GM15510 (cell line): ENCODE data around the gene ERMP1.

Experiments
- POLR2A ChIP-seq: IDR thresholded peaks from 3 replicates; pipeline ENCODE4 v1.6.1; 2011; ENCODE audit warnings: borderline replicate concordance; ENCODE audit not compliant: insufficient read length; ENCODE audit errors: extremely low read depth

The ERMP1 gene

GRCh38 chr9:5863092-5863746 lies 30.3 kb upstream of the ERMP1 start:
- no peak for TF ChIP-seq POLR2A

GRCh38 chr9:5858833-5859232 lies 25.9 kb upstream of the ERMP1 start:
- no peak for TF ChIP-seq POLR2A

- no peak for TF ChIP-seq POLR2A
These were observed 25.0 kb upstream of the ERMP1 start for GRCh38 chr9:5857928-5858327.

- no peak for TF ChIP-seq POLR2A
These were observed 21.3 kb upstream of the ERMP1 start for GRCh38 chr9:5854063-5854790.

DNA sequence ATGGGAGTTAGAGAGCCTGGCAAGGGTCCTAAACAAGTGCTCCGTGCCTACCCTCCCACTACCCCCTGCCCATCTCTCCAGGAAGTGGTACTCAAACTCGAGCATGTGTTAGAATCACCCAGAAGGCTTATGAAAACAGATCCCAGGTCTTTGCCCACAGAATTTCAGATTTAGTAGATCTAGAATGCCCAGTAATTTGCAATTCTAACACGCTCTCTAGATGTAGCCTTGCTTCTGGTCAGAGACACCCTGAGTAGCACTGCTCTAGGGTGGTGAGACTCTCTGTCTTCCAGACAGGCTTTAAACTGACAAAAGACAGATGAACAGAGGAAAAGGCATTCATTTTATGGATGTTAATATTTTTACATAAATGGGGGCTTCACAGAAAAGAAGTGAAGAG lies 20.7 kb upstream of the ERMP1 start:
- TF ChIP-seq POLR2A: no peak

DNA sequence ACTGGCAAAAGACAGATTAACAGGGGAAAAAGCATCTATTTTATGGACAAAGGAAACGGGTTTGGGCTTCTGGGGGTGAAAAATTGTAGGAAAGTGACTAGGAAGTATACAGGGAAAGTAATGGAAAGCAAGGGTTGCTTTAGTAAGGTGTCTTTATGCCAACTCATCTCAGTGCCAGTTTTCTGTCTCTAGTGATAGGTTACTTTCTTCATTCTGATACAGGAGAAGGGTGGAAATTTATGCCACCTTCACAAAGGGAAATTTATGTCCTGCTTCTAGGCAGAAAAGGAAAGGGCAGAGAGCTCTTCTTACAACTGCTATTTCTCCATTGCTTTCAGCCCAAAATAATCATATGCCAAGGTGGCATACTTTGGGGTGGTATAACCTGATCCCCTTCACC lies 20.1 kb upstream of the ERMP1 start:
- no peak for TF ChIP-seq POLR2A

DNA sequence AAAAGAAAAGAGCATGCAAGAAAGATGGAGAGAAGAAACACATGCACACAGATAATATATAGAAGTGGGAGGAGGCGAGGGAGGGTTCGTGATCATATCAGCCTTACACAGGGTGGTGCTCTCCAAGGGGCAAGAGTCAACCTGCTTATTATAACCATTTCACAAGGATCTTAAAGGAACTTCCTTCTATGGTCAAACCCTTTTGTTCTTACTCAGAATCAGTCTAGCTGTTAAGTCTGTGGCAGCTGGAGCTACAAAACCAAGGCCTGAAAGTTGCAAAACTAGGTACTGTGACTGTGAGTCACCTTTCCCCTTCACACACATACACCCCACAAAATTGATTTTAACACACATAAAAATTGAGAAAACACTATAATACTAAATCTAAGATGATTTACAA lies 18.5 kb upstream of the ERMP1 start:
- no peak for TF ChIP-seq POLR2A

GRCh38 chr9:5850724-5851122 lies 17.8 kb upstream of the ERMP1 start:
- no peak for TF ChIP-seq POLR2A

GRCh38 chr9:5848372-5848882 lies 15.5 kb upstream of the ERMP1 start:
- TF ChIP-seq POLR2A: no peak

DNA sequence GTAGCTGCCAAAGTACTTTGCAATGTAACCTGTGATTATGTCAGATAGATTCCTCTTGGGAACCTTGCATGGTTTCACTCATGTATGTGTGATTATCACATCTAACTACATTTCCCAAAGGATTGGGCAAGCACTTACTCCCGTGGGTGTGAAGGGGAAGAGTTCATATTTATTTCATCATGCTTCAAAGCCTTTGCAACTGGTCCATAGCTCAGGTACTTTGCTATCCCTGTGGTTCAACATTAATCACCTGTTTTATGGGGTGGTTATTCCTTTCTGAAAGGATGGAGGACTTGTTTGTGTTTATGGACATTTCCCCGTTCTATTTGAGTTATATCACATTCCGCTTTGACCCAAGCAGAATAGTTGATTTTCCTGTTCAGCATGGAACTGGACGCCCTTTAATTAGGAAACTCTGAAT lies 13.6 kb upstream of the ERMP1 start:
- no peak for TF ChIP-seq POLR2A

DNA sequence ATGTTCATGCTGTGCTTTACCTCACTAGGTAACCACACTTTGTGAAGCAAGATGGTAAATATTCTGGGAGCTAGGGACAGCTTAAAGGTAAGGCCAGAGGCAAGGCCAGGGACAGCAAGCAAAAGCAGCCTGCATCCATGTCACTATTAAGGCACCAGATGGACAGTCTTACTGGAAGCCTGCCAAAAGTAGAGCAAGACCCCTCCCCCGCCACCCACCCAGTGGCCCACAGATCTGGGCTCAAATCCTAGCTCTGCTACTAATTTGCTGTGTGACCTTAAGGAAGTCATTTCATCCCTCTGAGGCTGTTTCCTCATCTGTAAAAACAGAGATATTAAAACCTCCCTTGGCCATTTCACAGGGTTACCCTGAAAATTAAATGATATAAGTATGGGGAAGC lies 13.2 kb upstream of the ERMP1 start:
- TF ChIP-seq POLR2A: no peak

GRCh38 chr9:5845157-5845531 lies 12.2 kb upstream of the ERMP1 start:
- TF ChIP-seq POLR2A: no peak

- no peak for TF ChIP-seq POLR2A
These were observed 11.0 kb upstream of the ERMP1 start for GRCh38 chr9:5843794-5844471.

DNA sequence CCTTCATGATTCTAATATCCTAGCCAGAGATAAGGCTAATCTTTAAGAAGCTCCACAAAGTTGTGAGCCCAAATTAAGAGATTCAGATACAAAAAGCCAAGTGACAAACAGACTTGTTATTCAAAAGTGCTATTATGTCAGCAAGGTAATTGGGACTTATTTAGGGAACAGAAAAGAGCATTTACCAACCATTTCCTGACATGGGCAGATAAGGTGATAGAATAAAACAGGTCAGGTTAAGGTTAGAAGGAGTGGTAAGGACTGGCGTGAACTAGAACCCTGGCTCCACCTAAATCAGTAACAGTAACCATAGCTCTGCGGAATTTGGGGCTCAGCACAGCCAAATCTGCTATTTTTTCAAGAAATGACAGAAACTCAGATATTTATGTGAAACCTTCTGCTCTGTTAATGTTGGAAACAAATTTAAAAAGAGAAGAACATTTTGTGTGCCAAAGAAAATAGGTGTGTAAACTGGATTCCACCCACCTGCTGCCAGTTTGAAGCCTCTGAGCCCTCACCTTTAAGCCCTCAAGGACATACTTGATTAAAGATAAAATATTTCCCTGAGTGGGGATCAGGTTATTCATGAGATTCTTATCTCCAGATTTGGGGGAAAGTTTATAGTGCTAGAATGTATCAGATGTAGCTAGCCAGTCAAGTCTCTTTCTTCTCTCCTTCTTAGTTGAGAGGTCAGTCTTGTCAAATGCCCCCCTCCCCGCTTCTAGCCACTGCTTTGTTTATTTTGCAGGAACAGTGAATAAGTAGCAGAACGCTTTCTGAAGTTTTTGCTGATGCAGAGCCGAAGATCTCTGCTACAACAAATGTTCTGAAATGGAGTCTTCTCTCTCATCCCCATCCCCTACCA lies 10.2 kb upstream of the ERMP1 start:
- no peak for TF ChIP-seq POLR2A
